ENCODE data around the gene HSD17B12.

HSD17B12 gene

DNA sequence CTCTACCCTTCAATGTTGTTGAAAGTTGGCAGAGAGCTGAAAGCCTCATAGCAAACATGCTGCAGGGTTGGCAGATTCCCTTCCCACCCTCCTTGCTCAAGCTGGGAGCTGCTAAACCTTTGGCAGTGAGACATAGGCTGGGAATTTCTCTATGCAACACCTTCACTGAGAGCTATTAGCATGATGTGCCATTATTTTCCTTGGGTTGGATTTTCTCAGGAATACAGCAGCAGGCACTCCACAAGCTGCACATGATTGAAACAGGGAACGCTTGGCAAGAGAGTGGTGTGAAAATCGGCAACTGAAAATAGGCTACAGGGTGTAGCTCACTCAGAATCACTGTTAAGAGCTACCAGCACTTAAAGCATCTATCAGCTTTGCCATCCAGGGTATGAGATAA, 190.5 kb downstream of the HSD17B12 start:
- peak; percentile 22 for DNase-seq (ENCODE audit: low spot score)

DNA sequence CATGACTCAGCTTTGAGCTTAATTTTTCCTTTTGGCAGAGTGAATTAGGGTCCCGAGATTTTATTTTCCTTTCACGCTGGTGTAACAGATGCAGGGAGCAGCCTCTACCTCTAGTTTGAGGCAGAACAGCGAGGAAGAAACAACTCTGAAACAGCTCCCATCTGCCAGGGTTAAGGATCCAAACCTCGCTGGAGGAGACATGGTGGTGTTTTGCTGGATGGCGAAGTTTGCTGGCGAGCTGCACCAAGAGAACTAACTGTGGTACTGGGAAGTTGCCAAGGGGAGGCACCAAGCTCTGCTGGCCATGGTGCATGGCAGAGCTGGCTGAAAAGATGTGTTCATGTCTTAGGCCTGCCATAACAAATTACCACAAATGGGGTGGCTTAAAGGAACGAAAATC, 192.5 kb downstream of the HSD17B12 start:
- no peak for DNase-seq (ENCODE audit: low spot score)

DNA sequence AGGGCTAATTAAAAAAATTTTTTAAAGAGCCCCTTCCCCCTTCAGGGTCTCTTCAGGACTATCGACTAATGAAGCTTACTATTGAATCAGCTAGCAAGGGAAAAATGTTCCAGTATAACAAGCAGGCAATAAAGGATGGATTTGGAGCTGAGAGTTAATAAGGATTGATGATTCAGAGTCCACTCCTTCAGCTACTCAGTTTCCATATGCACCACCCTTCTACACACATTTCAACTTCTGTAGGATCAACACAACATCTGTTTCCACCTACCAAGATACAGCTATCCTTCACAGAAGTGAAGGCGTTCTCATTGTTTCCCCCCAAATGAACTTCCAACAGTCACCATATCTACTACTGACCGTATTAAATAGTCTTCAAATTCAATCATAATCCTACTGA, 193.5 kb downstream of the HSD17B12 start:
- DNase-seq (ENCODE audit: low spot score) = no peak

DNA sequence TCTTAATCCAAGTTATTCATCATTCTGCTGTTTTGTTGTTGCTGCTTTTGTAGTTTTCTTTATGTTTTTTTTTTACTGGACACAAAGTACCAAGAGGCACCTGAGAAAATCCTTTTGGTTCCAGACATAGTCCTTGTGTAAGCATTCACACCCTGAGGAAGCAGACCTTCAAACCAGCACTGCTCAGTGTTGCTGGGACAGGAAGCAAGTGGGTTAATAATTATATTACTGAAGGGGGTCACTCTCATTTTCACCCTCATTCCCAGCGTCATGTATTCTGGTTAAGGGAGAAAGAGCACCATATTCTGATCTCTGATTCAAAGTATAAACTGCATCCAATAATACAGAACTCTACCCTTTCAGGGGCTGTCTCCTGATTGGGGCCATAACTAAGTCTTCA, 194.2 kb downstream of the HSD17B12 start:
- DNase-seq (ENCODE audit: low spot score) = no peak

DNA sequence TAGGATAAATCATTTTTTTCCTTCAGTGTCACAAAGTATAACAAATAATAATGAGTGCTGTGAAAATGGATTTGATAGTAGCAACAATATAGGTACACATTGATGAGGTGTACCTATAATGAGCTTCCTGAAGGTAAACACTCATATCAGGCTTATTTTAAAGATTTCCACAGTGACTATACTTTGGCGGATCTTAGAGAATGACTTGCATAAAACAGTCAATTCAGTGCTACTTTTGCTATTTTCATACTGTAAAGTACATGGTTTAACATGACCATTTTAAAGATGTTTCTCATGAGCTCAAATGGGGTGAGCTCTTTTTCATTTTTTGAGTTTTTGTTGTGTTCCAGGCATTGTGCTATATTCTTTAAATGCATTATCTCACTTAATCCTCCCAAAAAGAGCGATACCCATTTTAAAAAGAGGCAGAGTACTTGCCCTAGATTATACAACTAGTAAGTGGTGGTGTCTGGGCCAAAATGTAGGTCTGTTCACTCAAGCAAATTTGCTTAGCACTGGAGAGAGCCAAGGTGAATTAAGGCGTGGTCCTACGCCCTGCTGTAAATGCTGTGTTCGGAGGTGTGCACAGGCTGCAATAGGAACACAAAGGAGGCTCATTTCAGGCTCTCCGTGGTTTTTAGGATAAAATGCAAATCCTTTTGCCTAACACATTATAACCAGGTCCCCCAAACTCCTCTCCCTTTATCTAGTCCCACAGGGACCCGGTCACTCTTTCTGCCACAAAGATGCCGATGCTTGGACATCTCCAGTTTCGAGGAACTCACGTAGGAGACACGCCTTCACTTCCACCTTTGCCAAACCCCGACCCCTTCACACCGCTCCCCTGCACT, 199.5 kb downstream of the HSD17B12 start:
- DNase-seq (ENCODE audit: low spot score) = no peak

DNA sequence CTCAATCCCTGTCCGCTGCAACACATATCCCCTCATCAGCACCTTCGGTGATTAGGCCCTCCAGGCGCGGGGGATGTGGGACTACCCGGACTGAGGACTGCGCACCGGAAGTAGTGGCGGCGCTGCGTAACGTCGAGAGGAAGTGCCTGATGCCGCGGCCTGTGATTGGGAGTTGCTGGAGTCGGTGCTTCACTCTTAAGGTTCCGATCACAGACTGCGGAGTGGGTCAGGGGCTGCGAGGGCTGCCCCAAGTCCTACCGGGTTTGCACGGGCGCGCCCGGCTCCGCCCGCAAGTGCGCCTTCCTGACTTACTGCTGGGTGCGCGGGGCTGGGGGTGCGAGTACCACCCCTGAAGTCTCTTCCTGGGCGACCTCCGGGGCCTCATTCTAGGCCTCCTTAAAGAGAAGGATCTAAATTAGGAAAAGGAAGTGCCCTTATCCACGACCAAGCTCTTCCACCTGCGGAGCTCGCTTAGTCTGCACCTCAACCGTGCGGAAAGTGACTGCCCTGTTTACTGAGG, 200.2 kb downstream of the HSD17B12 start, which contains the start of gene ALKBH3:
Gene ALKBH3 (plus strand): TSS at position 192 of the 520 bp plus-strand sequence. CDS start 1,822 bp downstream, outside the sequence.
- DNase-seq (ENCODE audit: low spot score) = peak; percentile 86

DNA sequence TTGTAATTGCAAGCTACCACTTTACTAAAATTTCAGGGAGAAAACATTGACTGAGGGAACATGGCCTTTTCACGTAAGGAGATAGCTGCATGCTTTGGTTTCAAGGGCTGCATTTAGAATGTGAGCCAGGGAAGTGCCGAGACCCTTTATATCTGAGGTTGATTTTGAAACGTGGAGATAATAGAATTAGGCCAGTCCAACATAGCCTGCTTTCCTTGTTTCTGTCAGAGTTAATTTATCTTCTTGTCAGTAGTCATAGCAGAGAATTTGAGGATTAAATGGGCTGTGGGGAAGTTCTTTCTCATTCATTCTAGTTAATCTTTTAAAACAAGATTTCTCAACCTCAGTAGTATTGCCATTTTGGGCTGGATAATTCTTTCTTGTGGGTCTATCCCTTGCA, 212.3 kb downstream of the HSD17B12 start:
- no peak for DNase-seq (ENCODE audit: low spot score)

DNA sequence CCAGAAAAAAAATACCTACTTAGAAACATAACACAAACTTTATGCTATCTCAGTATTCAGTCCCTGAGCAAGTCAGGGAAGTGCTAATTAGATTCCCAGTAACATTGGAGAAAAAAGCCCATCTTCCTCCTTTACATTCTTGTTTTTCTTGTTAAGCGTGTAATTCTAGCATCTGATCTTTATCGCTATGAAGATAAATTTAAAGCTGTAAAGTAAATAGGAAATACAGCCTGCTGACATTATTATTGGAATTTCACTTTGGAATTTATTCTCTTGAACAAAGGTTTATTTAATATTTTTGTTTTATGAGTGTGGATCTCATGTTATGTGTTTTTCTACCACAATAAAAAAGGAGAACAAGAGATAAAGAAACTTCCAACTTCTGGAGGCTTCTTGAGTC, 214.0 kb downstream of the HSD17B12 start:
- no peak for DNase-seq (ENCODE audit: low spot score)

DNA sequence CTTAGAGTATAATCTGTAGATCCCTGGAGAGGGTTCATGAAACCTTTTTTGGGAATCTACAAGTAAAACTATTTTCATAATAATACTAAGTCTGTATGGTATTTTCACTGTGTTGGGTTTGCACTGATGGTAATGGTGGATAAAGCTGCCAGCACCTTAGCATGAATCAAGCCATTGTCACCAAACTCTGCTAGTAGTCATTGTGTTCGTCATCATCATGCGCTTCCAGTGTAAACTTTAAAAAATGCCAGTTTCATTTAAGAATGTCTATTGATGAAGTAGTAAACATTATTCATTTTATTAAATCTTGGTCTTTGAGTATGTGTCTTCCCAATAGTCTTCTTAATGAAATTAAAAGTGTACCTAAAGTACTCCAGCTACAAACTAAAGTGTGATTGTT, 215.1 kb downstream of the HSD17B12 start:
- peak; percentile 82 for DNase-seq (ENCODE audit: low spot score)

DNA sequence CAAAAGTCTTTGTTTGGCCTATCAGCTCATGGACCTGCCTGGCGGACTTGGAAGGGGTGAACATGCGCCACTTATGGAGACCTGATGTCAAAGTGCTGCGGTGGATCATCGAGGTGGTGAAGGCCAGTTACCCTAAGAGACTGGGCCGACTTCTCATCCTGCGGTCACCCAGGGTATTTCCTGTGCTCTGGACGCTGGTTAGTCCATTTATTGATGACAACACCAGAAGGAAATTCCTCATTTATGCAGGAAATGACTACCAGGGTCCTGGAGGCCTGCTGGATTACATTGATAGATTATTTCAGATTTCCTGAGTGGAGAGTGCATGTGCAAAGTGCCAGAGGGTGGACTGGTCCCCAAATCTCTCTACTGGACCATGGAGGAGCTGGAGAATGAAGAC, 218.0 kb downstream of the HSD17B12 start:
- DNase-seq (ENCODE audit: low spot score) = no peak

DNA sequence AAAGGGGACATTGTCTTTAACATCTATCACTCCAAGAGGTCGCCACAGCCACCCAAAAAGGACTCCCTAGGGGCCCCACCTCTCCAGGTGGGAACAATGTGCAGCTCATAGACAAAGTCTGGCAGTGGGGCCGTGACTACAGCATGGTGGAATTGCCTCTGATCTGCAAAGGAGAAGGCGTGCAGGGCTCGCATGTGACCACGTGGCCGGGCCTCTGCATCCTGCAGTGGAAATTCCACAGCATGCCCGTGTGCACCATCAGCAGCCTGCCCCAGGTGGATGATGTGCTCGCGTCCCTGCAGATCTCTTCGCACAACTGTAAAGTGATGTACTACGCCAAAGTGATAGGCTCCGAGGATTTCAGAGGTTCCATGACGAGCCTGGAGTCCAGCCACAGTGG, 218.6 kb downstream of the HSD17B12 start:
- DNase-seq (ENCODE audit: low spot score) = no peak

DNA sequence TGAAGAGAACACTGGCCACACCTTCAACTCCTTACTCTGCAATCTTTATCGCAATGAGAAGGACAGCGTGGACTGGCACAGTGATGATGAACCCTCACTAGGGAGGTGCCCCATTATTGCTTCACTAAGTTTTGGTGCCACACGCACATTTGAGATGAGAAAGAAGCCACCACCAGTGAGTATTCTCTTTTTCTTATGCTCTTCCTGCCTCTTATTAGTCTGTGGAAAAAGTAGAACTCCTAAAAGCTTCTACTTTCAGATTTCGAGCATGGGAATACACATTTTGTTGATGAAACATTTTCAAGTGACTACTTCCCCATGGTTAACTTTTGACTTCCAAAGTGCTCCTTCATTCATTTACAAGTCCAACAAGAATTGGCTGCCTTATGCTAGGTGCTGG, 221.0 kb downstream of the HSD17B12 start:
- DNase-seq (ENCODE audit: low spot score) = no peak

DNA sequence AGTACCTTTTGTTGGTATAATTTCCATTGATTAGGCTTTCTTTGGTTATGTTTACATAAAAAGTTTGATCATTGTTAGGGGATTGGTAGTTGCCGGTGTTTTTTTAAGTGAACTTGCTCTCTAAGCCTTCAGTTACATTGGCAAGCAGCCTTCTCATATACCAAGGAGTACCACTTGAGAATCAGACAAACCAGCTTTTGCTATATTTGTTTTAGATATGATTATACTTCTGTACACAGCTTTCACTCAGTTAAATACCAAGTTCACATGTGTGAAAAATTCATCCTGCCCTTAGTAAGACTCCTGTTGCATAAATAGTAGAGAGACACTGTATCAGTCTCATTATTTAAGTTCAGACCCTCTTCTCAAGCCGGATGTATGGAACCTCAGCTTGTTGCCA, 222.5 kb downstream of the HSD17B12 start:
- DNase-seq (ENCODE audit: low spot score) = no peak

DNA sequence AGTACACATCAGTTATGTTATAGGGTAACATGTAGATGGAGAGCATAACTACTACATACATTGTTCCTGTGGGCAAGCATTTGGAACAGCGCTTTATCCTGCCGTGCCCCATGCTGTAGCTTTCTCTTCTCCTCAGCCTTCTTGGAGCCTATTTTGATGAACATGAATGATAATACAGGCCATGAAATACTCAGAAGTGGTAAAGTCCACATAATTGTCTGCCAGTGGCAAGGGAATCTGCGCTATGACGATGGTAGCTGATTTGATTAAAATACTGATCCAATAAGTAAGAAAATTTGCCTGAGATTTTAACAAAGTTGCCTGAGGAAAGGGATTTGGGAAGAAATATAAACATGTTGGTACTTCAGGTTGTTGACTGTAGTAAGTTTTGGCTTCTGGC, 223.4 kb downstream of the HSD17B12 start:
- no peak for DNase-seq (ENCODE audit: low spot score)

DNA sequence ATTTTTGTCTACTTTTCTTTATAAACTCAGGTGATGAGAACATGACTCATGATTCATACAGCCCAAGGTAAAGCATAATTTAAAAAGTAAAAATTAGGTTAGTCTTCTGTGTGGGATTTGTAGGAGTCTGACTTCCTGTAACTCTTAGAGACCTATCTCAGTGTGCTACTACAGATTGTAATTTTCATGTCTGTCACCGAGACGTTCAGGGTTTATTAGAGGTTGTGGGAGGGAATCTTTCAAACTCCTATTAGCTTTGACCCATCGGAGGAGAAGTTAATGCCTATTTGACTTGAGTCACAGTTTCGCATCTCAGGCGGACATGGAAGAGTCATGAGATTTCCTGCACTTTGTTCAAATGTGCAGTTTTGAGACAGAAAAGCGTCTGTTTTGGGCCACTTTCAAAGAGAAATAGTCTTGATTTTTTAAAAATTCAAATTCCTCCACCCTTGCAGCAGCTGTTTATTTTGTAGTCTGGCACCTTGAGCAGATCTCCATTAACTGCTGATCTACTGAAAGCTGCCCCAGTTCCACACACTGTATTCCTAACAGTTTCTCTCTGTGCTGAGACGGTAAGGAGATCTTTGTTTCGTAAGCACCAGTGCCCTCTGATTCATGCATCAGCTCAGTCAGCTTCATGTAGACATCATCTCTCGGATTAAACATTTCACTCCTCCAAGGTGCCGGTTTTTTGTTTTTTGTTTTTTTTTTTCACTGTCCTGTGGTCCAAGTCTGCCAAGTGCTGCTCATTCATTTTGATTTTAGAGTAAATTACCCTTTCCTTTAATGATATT, 224.4 kb downstream of the HSD17B12 start:
- DNase-seq (ENCODE audit: low spot score) = peak; percentile 85

DNA sequence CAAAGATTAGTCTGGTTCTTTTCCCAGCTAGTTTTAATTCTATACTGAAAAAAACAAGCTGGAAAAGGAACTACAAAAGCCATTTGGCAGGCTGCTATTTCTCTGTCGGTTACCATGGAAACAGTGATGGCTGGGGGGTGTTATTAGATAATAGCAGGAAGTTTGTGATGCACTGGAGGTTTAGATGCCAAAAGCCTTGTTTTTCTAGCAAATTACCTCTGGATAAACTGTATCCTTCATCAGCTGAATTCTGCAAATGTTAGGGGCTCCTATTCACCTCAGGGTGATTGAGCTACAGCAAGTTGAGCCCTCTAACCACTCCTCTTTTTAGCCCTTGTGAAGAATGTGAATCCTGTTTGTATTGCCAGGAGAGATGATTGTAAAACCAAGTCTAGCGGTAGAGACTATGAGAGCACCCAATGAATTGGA, 225.3 kb downstream of the HSD17B12 start:
- peak; percentile 37 for DNase-seq (ENCODE audit: low spot score)
